Activated T-cell treated with anti-CD3 and anti-CD28 coated beads, Interleukin-2, amount 50 U/mL, for 48 hours (primary cell): ENCODE data around the gene RIPOR2.

ENCODE experiments used
- DNase-seq, 2 experiments: peaks; one replicate each; pipeline ENCODE4 v3.0.0-alpha.2; 2020

RIPOR2 gene

GRCh38 chr6:24840187-24840586 is 95.6 kb downstream of the RIPOR2 start:
- DNase-seq = no peak

DNA sequence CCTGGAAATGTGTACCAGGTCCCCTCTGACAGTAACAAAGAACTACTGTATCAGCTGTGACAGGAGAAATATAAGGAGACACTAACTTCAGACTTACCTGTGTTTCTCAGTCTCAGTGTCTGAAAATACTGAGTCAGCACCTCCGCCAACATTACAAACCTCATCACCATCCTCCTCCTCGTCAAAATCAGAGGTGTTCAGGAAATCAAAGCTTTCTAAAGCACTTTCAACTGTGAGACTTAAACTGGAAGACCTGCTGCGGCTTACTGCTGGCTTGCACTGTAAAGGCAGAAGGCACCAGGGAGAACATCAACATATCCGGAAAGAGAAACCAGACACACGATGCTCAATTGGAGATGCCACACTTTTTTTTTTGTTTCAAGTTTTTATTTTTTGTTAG is 96.8 kb downstream of the RIPOR2 start:
- no peak for DNase-seq

DNA sequence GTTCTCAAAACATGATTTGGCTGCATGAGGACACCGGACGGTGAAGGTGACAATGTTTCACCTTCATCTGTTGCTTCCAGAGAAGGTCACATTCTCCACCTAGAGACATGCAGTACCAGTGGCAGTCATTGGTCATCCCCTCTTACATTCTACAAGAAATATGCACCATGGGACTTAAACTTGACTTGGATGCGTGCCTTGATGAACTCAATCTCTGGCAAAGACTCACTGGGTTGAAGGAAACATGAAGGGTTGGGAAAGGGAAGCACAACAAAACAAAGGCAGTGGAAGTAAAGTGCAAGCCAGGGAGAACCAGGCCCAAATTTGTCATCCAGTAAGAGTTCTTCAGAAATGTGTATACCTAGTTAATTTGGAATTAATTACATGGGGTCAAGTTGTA is 97.7 kb downstream of the RIPOR2 start:
- DNase-seq = no peak

- DNase-seq = no peak
Observed at GRCh38 chr6:24836109-24836508, 99.7 kb downstream of the RIPOR2 start.

- DNase-seq = no peak
Observed at GRCh38 chr6:24833711-24834386, 101.9 kb downstream of the RIPOR2 start.

DNA sequence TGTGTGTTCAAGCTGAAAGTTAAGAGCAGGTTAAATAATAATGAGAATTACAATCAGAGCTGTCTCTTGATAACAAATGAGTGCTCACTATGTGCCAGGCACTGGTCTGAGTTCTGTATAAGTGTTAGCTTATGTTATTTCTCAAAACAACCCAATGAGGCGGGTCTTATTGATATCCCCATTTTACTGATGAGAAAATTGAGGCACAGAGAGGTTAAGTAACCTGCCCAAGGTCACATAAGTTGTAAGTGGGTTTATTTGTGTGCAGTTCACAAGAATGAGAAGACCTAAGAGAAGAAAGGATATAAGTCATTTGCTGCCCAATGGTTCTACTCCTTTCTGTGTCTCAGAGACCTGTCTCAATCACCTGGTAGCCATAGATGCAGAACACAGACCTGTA is 103.0 kb downstream of the RIPOR2 start:
- no peak for DNase-seq

DNA sequence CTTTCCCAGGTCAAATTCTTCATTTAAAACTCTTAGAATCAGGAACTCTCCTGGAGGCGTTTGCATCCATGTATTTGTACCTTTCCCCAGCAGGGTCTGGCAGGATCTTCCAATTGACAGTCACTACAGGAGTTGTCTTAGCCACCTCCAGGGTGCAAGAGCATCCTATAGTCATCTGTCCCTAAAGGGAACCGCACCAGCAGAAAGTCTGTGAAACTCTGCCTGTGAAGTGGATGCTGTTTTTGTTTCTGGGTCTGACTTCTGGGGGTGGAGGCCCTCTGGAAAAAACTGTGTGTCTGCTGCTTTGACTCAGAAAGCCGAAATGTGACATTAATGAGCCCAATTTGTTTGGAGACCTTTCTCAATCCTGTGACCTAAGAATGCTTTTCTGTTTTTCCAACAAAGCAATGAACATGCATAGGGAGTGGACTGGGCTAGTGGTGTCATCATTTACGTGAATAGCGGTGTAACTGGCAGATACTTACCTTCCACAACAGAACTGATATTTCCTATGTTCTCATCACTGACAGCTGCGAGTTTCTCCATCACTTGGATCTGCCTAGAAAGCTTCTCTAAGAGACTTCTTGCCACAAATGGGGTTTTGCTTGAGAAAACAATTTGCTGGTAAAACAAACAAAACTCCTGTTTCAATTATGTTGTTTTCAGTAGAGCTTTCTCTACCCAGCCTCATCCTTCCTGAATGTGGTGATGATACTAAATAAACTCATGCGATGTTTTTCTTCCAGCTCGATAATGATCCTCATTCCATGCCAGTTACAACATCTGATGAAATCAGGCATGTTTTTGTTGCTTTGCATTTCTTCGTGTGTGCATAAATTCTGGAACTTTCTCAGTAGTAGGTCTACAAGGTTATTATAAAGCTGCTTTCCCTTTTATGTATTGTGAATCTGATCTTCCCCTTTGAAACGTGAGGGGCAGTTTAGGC is 103.7 kb downstream of the RIPOR2 start:
- no peak for DNase-seq

DNA sequence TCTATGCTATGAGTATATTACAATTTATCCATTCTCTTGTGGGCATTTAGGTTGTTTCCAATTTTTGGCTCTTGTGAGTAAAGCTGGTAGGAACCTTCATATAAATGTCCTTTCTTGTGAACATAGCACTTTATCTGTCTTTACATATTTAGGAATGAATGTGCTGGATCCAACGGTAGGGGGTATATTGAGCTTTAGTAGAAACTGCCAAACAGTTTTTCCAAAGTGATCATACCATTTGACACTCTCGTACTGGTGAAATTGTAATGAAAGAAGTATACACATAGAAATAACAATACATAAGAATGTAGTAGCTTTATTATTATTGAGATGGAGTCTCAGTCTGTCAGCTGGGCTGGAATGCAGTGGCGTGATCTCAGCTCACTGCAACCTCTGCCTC is 106.1 kb downstream of the RIPOR2 start:
- no peak for DNase-seq

DNA sequence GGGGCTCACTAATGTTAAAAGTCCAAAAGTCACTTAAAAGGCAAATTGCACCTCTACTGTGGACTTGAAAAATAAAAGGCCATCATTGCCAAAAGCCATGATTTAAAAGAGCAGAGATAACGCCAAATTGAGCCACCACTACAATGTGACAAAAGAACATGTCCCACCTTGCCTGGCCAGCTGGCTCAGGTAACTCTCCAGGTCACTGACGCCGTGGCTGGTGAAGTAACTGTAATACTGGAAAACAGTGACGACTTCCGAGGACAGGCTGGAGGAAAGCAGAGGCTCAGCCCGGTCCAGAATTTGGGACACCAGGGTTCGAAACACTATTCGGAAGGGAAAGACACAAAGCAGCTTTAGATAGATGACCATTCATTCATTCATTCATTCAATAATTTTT is 107.8 kb downstream of the RIPOR2 start:
- DNase-seq = no peak

DNA sequence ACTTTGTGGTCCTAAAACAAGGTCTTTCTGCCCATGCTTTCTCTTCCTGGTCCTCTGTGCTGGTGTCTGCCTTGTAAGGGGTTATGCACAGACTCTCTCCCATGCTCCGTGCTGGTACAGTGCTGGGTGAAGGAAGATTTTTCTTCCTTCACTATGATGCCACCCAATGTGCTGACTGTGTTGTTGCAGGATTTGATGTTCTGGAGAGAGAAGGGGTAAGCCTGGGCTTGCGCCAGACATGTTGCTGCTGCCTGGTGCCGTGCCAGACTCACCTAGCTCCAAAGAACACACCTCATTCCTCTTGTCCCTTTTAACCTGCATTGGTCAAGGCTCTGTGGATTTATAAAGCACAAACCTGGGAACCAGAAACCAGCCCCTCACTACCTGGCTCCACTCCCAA is 108.6 kb downstream of the RIPOR2 start:
- DNase-seq = no peak

DNA sequence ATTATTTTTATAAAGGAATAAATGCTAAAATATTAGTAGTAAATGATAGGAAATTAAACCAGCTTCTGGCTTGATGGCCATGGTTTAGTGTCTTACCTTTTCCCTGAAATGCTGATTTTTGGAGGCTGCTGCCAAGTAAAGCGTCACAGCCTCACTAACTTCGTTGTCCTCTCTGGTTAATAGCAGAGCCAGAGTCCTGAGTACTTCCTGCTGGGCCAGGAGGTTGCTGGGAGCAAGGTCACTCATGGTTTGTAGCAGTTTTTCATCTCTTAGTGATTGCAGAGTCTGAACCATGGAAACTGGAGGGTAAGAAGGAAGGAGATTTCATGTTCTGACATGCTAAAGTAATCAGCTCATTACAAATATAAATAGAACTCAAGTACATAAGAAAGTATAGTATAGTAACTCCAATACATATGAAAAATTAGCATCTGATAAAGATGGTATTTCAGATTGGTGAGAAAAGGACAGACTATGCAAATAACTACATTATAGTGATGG is 110.6 kb downstream of the RIPOR2 start:
- no peak for DNase-seq

DNA sequence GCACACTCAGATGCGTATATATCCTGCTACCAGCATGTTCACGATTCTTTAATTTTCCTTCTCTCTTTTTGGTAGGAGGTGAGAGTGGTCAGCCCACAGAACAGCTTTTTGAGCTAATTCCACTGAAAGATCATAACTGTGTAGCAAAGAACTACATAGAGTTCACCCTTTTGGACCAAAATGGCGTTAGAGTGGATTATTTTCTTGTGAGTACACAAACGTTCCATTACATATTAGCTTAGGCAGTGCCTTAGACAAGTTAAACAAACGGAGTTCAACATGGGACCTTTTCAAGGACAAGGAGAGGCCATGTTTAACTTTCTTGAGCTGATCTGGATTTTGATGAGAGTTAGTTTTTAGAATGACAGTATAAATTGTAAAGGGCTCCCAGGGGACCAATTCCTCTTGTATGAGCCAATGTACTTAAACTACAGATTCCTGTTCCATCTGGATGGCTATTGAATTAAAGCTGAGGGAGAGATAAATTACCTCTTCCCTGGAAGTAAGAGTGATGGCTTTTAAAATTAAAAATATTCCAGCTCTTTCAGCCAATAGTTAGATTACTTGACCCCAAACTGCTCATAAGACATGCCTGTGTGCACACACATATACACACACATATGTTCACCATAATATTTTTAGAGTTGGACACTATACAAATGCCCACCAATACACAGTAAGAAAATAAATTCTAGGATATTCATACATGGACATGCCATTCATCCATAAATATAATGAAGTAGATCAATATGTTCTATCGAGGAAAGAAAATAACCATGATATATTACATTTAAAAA is 111.4 kb downstream of the RIPOR2 start:
- no peak for DNase-seq

- no peak for DNase-seq
Observed at GRCh38 chr6:24823185-24823584, 112.6 kb downstream of the RIPOR2 start.

GRCh38 chr6:24822696-24823095 is 113.1 kb downstream of the RIPOR2 start:
- no peak for DNase-seq

DNA sequence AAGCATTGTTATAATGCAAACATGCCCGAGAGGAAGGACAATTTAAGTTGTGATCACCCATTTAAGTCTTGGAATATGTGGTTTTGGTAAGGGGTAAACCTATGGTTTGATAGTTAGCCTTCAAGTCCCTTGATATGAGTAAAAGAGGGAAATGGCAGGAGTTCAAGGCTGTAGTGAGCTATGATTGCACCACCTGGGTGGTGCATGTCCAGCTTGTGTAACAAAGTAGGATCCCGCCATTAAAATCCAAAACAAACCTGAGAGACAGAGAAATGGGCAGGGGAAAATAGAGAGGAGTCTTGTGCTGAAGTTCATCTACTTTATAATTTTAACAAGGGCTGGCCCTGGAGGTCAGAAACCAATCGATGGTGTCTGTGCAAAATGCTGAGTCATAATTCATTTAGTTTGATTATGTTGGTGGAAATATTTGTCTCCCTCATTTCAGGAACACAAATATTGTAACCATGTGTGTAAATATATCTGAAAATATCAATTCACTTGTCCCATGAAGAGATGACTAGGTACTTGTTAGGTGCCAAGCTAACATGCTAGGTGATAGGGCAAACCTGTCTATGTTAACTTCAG is 113.8 kb downstream of the RIPOR2 start:
- DNase-seq = no peak

GRCh38 chr6:24818346-24818745 is 117.4 kb downstream of the RIPOR2 start:
- DNase-seq = no peak

DNA sequence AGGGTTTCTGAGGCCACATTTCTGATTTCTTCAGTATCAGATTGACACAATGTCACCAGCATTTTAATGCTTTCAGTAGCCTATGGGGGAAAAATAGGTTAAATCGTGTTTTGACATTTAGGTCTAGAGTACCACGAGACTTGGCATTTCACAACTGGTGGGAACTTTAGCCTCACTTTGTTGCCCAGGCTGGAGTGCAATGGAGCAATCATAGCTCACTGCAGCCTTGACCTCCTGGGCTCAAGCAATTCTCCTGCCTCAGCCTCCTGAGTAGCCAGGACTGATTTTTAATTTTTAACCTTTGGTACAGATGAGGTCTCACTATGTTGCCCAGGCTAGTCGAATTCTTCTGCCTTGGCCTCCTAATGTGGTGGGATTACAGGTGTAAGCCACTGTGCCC is 126.0 kb downstream of the RIPOR2 start:
- DNase-seq = no peak

GRCh38 chr6:24807584-24807983 is 128.2 kb downstream of the RIPOR2 start:
- no peak for DNase-seq

- no peak for DNase-seq
Observed at GRCh38 chr6:24802271-24803059, 133.3 kb downstream of the RIPOR2 start.

GRCh38 chr6:24799541-24799915 is 136.2 kb downstream of the RIPOR2 start:
- no peak for DNase-seq

DNA sequence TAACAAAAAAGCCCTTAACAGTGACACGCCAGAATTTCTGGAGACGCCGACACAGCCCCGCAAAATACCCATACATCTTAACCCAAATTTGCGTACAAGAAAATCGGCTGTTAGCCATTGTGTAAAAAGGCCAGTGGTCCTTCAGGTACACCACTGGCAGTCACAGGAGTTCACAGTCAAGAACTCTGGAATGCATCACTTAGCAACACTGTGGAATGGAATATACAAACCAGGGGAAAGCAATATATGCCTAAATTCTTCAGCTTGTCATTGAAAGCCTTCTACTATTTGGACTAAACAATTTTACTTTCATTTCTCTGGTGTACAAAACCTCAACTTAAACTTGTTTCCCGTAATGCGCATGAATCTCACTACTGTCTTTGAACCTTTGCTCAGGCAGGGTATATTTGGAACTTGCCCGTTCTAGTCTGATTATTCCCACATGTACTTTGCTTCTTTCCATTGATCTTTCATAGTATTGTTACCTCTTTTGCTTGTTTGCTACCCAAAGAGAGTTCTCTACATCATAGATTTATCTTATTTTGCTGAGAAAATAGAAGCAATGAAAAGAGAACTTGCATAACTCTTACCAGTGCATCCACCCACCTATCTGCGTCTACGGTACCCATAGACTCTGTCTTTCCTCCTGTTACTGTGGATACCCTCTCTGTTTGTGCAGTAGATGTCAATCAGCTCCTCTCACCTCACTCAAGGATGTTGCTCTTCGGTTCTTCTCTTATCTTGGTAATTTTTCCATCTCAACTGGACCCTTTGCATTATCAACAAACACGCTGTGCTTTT is 136.8 kb downstream of the RIPOR2 start, which contains the start of gene ARMH2:
Gene ARMH2 (minus strand): TSS at position 178 of the 801 bp plus-strand sequence. CDS start 60 bp downstream, at position 118.
- no peak for DNase-seq
